Activated CD4-positive, alpha-beta T cell treated with anti-CD3 and anti-CD28 coated beads for 48 hours (primary cell): ENCODE results near the gene ADGRF3.
A peak's percentile ranks its signal among the peaks of the same experiment; 100 is the strongest.
"Not testable (repeated sequence)": the region's sequence is repeated elsewhere in the genome, so short reads cannot be mapped to it uniquely, and the experiment has no call there.

Experiments
- DNase-seq: peaks from one replicate; pipeline ENCODE4 v3.0.0-alpha.2; 2020

The ADGRF3 gene, protein sequence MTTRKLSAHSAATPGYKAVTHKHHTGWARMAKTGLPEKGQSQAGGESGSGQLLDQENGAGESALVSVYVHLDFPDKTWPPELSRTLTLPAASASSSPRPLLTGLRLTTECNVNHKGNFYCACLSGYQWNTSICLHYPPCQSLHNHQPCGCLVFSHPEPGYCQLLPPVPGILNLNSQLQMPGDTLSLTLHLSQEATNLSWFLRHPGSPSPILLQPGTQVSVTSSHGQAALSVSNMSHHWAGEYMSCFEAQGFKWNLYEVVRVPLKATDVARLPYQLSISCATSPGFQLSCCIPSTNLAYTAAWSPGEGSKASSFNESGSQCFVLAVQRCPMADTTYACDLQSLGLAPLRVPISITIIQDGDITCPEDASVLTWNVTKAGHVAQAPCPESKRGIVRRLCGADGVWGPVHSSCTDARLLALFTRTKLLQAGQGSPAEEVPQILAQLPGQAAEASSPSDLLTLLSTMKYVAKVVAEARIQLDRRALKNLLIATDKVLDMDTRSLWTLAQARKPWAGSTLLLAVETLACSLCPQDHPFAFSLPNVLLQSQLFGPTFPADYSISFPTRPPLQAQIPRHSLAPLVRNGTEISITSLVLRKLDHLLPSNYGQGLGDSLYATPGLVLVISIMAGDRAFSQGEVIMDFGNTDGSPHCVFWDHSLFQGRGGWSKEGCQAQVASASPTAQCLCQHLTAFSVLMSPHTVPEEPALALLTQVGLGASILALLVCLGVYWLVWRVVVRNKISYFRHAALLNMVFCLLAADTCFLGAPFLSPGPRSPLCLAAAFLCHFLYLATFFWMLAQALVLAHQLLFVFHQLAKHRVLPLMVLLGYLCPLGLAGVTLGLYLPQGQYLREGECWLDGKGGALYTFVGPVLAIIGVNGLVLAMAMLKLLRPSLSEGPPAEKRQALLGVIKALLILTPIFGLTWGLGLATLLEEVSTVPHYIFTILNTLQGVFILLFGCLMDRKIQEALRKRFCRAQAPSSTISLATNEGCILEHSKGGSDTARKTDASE

DNA sequence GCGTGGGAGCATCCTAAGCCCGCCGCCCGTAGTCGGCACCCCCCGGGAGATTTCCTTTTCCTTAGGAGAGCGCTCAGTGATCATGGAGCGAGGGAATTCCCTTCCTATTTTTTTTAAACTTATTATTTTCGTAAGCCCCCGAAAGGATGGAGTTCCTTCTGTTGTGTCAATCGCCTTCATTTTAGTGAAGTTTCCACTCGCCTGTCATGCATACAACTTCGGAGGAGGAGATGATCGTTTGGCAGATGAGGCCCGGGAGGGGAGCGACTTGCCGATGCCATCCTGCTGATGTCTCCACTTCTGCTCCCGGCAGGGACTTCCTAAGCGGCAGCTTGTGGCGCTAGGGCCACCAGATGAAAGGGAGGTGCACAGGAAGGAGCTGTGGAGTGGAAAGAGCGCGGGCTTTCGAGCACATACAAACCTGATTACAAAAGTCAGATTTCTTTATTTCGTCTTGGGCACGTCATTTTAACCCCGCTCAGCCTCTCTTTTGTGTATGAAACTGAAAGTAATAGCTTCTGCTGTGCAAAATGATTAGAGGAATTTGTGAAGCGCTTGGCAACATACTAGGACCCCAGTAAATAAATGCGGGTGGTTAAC, at the start of gene ADGRF3:
Gene ADGRF3, minus strand, starts transcription at position 336 of the 600 bp plus-strand sequence. CDS start 555 bp downstream, outside the sequence.
- peak; percentile 77 for DNase-seq

GRCh38 chr2:26395394-26395793, 48.8 kb upstream of the ADGRF3 start:
- no peak for DNase-seq

GRCh38 chr2:26394694-26395093, 48.1 kb upstream of the ADGRF3 start:
- DNase-seq: no peak

- no peak for DNase-seq
Observed at GRCh38 chr2:26387189-26387588, 40.6 kb upstream of the ADGRF3 start.

DNA sequence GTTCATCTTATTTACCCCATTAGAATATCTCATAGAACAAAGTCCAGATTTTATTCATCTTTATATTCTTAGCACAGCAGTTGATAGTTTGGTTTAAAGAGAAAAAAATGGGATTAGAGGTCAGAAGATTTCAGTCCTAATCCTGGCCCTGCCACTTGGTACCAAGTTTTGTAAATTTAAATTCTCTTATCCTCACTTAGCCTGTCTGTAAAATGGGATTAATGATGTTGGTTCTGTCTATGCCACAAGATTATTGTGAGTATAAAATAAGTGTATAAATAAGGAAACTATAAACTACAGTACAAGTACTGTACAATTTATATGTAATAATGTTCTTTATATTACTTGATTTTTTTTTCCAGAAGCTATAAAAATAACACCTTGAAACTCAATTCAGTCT, 38.0 kb upstream of the ADGRF3 start:
- no peak for DNase-seq

- DNase-seq: no peak
Observed at GRCh38 chr2:26384183-26384582, 37.6 kb upstream of the ADGRF3 start.

DNA sequence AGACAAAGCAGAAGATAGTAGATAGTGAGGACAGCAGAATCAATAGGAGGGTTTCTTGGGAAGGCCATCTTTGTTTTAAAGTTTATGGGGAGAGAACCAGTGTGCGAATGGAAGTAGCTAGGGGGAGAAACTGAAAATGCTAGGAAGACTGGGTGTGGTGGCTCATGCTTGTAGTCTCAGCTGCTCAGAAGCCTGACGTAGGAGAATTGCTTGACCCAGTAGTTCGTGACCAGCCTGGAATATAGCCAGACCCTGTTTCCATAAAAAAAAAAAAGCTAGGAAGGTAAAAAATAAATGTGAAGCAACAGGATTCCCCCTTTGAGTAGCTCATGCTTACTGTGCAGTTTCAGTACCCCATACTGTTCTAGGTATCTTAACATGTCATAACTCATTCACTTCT, 36.0 kb upstream of the ADGRF3 start:
- DNase-seq: no peak

DNA sequence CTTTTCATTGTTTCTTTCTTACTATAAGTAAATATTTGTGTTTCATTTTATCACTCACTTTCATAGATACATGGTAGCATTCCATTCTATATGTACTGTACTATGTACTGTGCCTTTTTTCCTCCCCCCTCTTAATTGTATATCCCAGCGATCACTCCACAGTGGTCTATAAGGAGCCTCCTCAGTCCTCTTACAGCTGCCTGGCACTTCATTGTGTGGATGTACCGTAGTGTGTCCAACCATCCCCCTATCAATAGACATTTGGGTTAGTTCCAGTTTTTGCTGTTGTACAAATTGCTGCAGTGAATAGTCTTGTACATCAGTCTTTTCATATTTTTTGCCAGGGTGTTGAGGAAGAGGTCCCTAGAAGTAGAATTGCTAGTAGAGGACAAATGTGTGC, 33.7 kb upstream of the ADGRF3 start:
- DNase-seq: no peak

DNA sequence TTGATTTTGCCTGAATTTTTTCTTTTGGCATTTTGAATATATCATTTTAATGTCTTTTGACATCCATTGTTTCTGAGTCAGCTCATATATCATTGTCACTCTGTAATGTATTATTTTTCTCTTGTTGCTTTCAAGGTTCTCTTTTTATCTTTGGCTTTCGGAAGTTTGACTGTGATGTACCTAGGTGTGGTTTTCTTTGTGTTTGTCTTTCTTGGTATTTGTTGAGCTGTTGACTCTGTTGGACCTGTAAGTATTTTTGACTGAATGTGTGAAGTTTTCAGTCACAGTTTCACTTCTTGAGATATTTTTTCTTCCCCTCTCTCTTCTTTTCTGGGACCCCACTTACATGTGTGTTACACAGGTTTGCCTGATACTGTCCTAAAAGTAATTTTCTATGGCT, 30.2 kb upstream of the ADGRF3 start:
- DNase-seq: no peak

- not testable (repeated sequence) for DNase-seq
Observed at GRCh38 chr2:26370909-26371308, 24.3 kb upstream of the ADGRF3 start.

GRCh38 chr2:26369664-26370063, 23.1 kb upstream of the ADGRF3 start:
- not testable (repeated sequence) for DNase-seq

DNA sequence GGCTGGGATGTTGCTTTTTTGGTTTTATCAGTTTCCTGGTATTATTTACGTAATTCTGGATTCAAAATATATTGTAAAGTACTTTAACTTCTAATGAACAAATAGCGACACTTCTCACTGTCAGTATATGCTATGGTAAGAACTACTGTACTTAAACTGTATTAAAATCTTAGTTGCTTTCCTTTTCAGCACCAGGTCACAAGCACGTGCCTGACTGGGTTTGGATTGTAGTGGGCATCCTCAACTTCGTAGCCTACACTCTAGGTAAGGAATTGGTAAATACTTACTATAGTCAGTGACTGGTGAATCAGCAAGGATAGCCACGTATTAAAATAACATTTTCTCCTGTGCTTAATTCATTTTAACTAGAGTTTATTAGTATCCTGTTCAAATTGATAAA, 20.4 kb upstream of the ADGRF3 start:
- no peak for DNase-seq

- DNase-seq: no peak
Observed at GRCh38 chr2:26364669-26365068, 18.1 kb upstream of the ADGRF3 start.

DNA sequence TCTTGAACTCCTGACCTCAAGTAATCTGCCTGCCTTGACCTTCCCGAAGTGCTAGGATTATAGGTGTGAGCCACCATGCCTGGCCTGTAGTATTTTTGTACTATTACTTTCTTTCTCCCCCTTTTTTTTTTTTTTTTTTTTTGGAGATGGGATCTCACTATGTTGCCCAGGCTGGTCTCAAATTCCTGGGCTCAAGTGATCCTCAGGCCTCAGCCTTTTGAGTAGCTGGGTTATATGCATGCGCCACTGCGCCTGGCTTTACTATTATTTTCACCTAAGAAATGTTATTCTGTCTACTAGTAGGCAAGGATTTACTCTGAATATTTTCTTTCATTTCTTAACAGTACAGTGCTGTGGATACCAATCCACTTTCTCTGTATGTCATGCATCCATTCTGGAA, 17.4 kb upstream of the ADGRF3 start:
- no peak for DNase-seq

- DNase-seq: no peak
Observed at GRCh38 chr2:26363323-26363722, 16.7 kb upstream of the ADGRF3 start.

DNA sequence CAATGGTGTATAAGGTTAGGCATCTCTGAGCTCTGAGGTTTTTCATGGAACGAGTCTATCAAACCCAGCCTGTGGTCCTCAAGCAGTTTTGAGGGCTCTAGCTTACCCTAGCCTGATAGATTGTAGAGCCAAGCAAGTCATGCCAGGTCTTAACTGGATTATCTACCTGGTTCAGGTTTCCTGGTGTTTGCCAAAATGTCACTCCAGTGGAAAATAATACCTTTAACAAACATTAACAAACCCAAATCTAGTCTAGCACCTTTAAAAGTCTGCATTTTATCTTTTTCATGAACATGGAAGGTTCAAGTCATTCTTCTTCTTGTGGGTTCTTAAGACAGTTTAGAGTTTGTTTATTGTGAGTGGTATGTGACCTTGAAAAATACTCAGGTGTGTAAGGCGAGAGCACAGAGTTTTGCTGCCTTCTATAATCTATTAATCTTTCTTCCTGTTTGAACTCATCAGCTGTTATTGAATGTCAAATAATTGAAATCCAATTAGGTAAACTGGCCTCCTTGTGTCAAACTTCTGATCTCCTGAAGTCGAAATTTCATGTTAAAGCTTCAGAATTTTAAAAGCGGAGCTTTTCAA, 13.4 kb upstream of the ADGRF3 start:
- DNase-seq: no peak

DNA sequence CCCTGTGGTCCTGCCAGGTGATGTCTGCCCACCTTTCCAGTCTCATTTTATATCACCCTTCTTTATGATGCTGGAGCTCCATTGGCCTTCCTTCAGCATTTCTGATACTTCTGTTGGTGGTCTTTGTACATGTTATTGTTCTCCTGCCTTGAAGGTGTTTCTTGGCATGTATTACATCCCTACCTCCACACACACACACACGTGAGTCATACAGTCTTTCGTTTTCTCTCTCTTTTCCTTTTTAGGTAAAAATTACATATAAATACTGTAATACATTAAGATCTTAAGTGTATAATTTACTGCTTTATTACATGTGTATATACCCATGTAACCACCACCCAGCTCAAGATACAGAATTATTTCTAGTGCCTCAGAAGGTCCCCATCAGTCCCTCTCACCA, 10.2 kb upstream of the ADGRF3 start:
- no peak for DNase-seq

- no peak for DNase-seq
Observed at GRCh38 chr2:26356111-26356510, 9.5 kb upstream of the ADGRF3 start.

GRCh38 chr2:26355038-26355995, 8.7 kb upstream of the ADGRF3 start:
- no peak for DNase-seq

GRCh38 chr2:26354469-26354868, 7.9 kb upstream of the ADGRF3 start:
- DNase-seq: not testable (repeated sequence)

- DNase-seq: peak; percentile 49
Observed at GRCh38 chr2:26352892-26353291, 6.3 kb upstream of the ADGRF3 start.
